Prostate gland (tissue), 2 donors: ENCODE measurements around the gene RORC. TPM values are rescaled to one million over a fixed set of nuclear protein-coding genes. Genes with fewer than 3 reads are reported as not detected.
"Not testable (repeated sequence)": the region's sequence is repeated elsewhere in the genome, so short reads cannot be mapped to it uniquely, and the experiment has no call there.

Experiments
- DNase-seq: peaks from one replicate; pipeline ENCODE4 v3.0.0-alpha.2; 2019; ENCODE audit warnings: low spot score
- H3K27ac ChIP-seq, 2 donors: fragments of 200-600 bp; sonication (generic); 2 replicates each; pipeline ENCODE4 v1.5.1; 2017 to 2019
- H3K27me3 ChIP-seq: fragments of 200-600 bp; sonication (generic); replicated peaks from 2 replicates; pipeline ENCODE4 v1.5.1; 2019; ENCODE audit not compliant: insufficient read depth
- H3K36me3 ChIP-seq, 2 donors: fragments of 200-600 bp; sonication (generic); 1 replicate in 1 of 2; 2 replicates in 1 of 2; pipeline versions ENCODE4 v1.5.1 to v1.8.1; 2017 to 2019
- H3K4me1 ChIP-seq: fragments of 200-600 bp; sonication (generic); replicated peaks from 2 replicates; pipeline ENCODE4 v1.5.1; 2019
- H3K4me3 ChIP-seq, 2 donors: fragments of 200-600 bp; sonication (generic); 2 replicates each; pipeline ENCODE4 v1.5.1; 2017 to 2019
- H3K9me3 ChIP-seq: fragments of 200-600 bp; sonication (generic); 2 replicates; pipeline ENCODE4 v1.5.1; 2017
- CTCF ChIP-seq, 4 experiments: fragments of 200-600 bp in 2 of 4; fragments of 450-650 bp in 2 of 4; sonication (generic) in 2 of 4; IDR thresholded peaks; 1 replicate in 3 of 4; 2 replicates in 1 of 4; pipeline ENCODE4 v1.5.1; 2016 to 2019; ENCODE audit warnings: antibody characterized with exemption in 4 of 4, mild to moderate bottlenecking in 2 of 4, moderate library complexity in 2 of 4
- POLR2A ChIP-seq: fragments of 450-650 bp; IDR thresholded peaks from one replicate; pipeline ENCODE4 v1.6.1; 2016; ENCODE audit warnings: antibody characterized with exemption, mild to moderate bottlenecking
- POLR2AphosphoS5 ChIP-seq: sonication (generic); formaldehyde crosslinking; IDR thresholded peaks from one replicate; pipeline ENCODE4 v1.6.1; 2017; ENCODE audit warnings: antibody characterized with exemption
- WGBS: methylation state at CpG from one replicate; pipeline ENCODE4 v1.1.5; 2018; 5-methylcytosine and 5-hydroxymethylcytosine counted together
- intact Hi-C: fragments of 100-400 bp; cut with DNase I; formaldehyde crosslinking; loops from one replicate; pipeline ENCODE4 v1.14.2; 2022
- total RNA-seq, 2 donors: library from RNA; depleted of rRNA; stranded (reverse); fragments of >200 nt; gene quantifications; one replicate each; pipeline ENCODE4 v1.1.0, GENCODE V29; 2016

RORC gene
- total RNA-seq, 2 donors from 2014 or later, result 51.8 to 73.2 TPM

GRCh38 chr1:151783796-151784195 is 47.8 kb downstream of the RORC start:
- H3K36me3 ChIP-seq, result no peaks in the 10 kb centered on the region
- H3K27me3 ChIP-seq, result no peaks in the 10 kb centered on the region
- DNase-seq, result no peak
- no peak for TF ChIP-seq POLR2A
- TF ChIP-seq POLR2AphosphoS5, result no peak
- TF ChIP-seq CTCF (IDR thresholded peaks at IDR 0.05), result no peak
- no peak overlapping the region for H3K27ac ChIP-seq
- H3K4me3 ChIP-seq, result no peak overlapping the region
- intact Hi-C loops, result no loop called here
- H3K4me1 ChIP-seq, result no peaks in the 10 kb centered on the region
- H3K9me3 ChIP-seq, result no peaks in the 10 kb centered on the region
- WGBS, result 46% methylated on average over 2 of the region's 2 CpGs

- DNase-seq, result no peak
- TF ChIP-seq POLR2AphosphoS5 (no peak), CTCF (IDR thresholded peaks at IDR 0.05) (no peak), POLR2A (no peak)
- H3K4me3 ChIP-seq, result no peak overlapping the region
- intact Hi-C loops, result no loop called here
- H3K27me3 ChIP-seq, result no peaks in the 10 kb centered on the region
- 44% methylated on average over 3 of the region's 3 CpGs for WGBS
- no peak overlapping the region for H3K27ac ChIP-seq
- H3K4me1 ChIP-seq, result no peaks in the 10 kb centered on the region
- no peaks in the 10 kb centered on the region for H3K36me3 ChIP-seq
- H3K9me3 ChIP-seq, result no peaks in the 10 kb centered on the region
These were observed 48.9 kb downstream of the RORC start for GRCh38 chr1:151782741-151783140.

- H3K36me3 ChIP-seq, H3K4me3 ChIP-seq, H3K27me3 ChIP-seq, H3K4me1 ChIP-seq, H3K9me3 ChIP-seq, DNase-seq, H3K27ac ChIP-seq, intact Hi-C loops: not testable (repeated sequence)
- WGBS, result 85% methylated on average over 5 of the region's 5 CpGs
These were observed 49.6 kb downstream of the RORC start for GRCh38 chr1:151782026-151782425.

- H3K36me3 ChIP-seq, H3K27ac ChIP-seq, intact Hi-C loops, H3K4me3 ChIP-seq, H3K27me3 ChIP-seq, H3K4me1 ChIP-seq, H3K9me3 ChIP-seq, DNase-seq: not testable (repeated sequence)
- WGBS, result 91% methylated on average over 5 of the region's 5 CpGs
These were observed 50.9 kb downstream of the RORC start for GRCh38 chr1:151780736-151781135.

- intact Hi-C loops, result no loop called here
- Histone ChIP-seq H3K36me3 (no peaks in the 10 kb centered on the region), H3K27ac (no peak overlapping the region), H3K9me3 (no peaks in the 10 kb centered on the region), H3K4me3 (no peak overlapping the region), H3K27me3 (no peaks in the 10 kb centered on the region), H3K4me1 (no peaks in the 10 kb centered on the region)
- no peak for TF ChIP-seq CTCF (IDR thresholded peaks at IDR 0.05)
- TF ChIP-seq POLR2AphosphoS5, result no peak
- no peak for TF ChIP-seq POLR2A
- DNase-seq, result no peak
- 82% methylated on average over 4 of the region's 4 CpGs for WGBS
These were observed 51.8 kb downstream of the RORC start for GRCh38 chr1:151779852-151780251.

GRCh38 chr1:151777317-151777716 is 54.3 kb downstream of the RORC start:
- Histone ChIP-seq H3K4me1 (no peaks in the 10 kb centered on the region), H3K36me3 (no peaks in the 10 kb centered on the region), H3K9me3 (no peaks in the 10 kb centered on the region), H3K27ac (no peak overlapping the region), H3K4me3 (no peak overlapping the region), H3K27me3 (no peaks in the 10 kb centered on the region)
- intact Hi-C loops, result no loop called here
- DNase-seq, result no peak
- no peak for TF ChIP-seq CTCF (IDR thresholded peaks at IDR 0.05)
- no peak for TF ChIP-seq POLR2A
- no peak for TF ChIP-seq POLR2AphosphoS5
- WGBS, result 99% methylated on average over 4 of the region's 4 CpGs
